Measurements from ENCODE around the gene MDFIC.

- TF ChIP-seq, protein P1, sequence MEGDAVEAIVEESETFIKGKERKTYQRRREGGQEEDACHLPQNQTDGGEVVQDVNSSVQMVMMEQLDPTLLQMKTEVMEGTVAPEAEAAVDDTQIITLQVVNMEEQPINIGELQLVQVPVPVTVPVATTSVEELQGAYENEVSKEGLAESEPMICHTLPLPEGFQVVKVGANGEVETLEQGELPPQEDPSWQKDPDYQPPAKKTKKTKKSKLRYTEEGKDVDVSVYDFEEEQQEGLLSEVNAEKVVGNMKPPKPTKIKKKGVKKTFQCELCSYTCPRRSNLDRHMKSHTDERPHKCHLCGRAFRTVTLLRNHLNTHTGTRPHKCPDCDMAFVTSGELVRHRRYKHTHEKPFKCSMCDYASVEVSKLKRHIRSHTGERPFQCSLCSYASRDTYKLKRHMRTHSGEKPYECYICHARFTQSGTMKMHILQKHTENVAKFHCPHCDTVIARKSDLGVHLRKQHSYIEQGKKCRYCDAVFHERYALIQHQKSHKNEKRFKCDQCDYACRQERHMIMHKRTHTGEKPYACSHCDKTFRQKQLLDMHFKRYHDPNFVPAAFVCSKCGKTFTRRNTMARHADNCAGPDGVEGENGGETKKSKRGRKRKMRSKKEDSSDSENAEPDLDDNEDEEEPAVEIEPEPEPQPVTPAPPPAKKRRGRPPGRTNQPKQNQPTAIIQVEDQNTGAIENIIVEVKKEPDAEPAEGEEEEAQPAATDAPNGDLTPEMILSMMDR (IDR thresholded peaks at IDR 0.05) = no peak
- TF ChIP-seq EZH2 (IDR thresholded peaks at IDR 0.05) = no peak
- TF ChIP-seq EZH2phosphoT487 (IDR thresholded peaks at IDR 0.05) = no peak
Measured at GRCh38 chr7:115005251-115005650, 83.4 kb downstream of the MDFIC start.
